ENCODE measurements around the gene SHMT1.
"Not testable (repeated sequence)": the region's sequence is repeated elsewhere in the genome, so short reads cannot be mapped to it uniquely, and the experiment has no call there.

SHMT1 gene

DNA sequence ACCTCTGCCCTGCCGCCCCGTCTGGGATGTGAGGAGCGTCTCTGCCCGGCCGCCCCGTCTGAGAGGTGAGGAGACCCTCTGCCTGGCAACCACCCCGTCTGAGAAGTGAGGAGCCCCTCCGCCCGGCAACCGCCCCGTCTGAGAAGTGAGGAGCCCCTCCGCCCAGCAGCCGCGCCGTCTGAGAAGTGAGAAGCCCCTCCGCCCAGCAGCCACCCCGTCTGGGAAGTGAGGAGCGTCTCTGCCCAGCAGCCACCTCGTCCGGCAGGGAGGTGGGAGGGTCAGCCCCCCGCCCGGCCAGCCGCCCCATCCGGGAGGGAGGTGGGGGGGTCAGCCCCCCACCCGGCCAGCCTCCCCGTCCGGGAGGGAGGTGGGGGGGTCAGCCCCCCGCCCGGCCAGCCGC is 65.3 kb downstream of the SHMT1 start:
- in situ Hi-C loops (cut with MboI; ENCODE audit: low sequenced_read_pairs) = not testable (repeated sequence)

DNA sequence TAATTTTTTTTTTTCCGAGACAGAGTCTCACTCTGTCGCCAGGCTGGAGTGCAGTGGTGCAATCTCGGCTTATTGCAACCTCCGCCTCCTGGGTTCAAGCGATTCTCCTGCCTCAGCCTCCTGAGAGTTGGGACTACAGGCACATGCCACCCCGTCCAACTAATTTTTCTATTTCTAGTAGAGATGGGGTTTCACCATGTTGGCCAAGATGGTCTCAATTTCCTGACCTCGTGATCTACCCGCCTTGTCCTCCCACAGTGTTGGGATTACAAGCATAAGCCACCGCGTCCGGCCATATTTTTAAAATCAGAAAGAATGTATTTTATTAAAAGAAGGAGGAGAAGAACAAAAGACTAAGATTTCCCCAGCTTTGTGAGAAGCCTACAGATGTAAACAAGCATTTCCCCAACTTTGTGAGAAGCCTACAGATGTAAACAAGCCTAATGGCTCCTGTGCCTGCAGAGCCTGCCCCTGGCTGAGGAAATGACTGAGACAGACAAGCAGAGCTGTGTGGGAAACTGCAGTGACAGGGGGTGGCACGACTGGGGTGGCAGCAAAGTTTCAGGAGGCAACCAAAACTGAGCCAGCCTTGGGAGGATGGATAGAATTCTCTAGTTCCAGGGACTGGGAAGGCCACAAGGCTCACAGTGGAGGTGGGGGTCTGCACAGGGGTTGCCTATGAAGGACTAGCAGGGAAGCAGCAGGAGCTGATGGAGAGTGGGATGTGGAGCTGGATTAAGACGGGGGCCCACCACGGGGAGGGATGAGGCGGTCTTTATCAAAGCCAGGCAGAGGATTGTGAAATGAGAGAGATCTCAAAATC is 71.4 kb downstream of the SHMT1 start:
- in situ Hi-C loops (cut with MboI; ENCODE audit: low sequenced_read_pairs) = no loop called here

DNA sequence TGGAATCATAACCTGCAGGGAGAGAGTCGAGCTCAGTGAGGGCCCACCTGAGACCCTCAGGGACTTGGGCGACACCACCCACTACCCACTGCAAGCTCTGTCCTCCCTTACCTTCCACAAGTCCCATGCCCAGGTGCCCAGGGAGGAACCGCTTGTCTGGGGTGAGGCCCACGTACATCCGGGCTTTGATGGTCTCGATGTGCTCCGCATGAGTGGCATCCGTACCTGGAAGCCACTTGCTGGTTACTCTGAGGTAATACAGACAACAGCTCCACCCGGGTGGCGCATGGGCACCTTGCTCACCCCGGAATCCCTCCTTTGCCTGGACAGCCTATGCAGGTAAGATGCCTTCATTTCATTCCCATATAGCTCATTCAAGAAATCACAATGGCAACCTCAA is 78.1 kb downstream of the SHMT1 start:
- in situ Hi-C loops (cut with MboI; ENCODE audit: low sequenced_read_pairs) = no loop called here

DNA sequence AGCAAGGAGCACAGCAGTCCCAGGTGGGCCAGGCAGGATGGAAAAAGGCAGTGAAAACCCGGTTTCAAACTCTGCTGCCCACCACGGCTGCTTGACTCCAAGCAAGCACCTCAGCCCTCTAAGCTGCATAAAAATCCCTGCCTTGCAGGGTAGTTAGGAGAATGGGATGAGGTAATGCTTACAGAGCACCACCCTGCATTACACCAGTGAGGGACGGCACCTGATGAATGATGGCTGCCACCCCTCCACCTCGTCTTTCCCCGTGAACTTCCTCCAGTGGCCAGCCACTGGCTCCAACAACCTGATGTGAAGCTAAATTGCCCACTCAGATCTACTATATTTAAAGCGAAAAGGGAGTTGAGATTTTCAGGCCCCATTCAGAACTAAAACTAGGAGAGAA is 81.6 kb downstream of the SHMT1 start:
- in situ Hi-C loops (cut with MboI; ENCODE audit: low sequenced_read_pairs) = no loop called here

DNA sequence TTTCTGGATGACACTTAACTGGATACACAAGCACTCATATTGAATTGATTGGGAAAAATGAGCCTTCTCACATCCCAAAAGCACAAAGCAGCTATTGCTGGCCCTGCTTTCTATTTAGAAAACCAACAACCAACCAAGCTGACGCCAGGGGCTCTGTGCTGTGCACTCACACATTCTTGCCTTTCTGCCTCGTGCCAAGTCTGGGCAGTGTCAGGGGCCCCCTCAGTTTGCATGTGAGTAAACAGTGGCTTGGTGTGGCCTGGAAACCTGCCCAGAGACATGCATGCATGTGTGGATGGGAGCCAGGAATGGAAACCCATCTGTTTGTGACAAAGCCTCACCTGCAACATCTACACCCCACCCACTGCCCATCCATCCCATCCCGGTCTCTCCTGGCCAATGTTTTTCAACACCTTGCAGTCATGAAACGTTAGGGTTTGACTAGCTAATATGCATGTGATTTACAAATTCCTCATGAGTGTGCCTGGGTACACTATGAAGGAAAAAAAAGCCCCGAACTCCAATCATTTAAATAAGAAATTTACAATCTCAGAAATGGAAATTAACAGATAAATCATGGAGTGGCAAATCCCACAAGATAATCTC is 82.5 kb downstream of the SHMT1 start:
- in situ Hi-C loops (cut with MboI; ENCODE audit: low sequenced_read_pairs) = no loop called here

DNA sequence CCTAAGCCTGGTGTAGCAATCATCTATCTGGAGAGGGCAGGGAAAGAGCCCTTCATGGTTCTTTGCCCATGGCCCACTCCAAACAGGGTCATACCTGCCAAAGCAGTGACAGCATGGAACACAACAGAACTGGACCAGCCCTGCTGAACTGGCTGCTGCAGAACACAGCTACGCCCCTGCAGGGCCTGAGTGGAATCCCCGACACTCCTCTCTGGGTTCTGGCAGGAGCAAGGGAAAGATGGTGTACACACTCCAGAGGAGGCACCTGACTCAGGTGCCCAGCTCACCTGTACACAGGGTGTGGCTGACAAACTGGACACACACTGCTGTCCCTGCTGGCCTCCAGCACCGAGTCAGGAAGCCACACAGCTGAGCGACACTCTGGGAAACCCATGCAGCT is 83.1 kb downstream of the SHMT1 start:
- in situ Hi-C loops (cut with MboI; ENCODE audit: low sequenced_read_pairs) = no loop called here

DNA sequence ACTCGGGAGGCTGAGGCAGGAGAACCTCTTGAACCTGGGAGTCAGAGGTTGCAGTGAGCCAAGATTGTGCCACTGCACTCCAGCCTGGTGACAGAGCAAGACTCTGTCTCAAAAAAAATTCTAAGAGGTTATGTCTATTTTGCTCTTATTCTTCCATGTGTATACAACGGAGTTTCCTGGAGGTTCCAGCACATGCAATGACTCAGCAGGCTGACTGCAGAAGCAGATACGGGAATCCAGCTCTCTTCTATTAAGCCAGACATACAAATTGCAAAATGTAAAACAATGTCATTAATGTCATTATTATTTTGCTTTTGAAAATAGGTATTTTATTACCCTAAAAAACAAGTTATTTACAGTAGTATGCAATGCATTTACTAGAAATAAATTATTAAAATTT is 84.5 kb downstream of the SHMT1 start:
- in situ Hi-C loops (cut with MboI; ENCODE audit: low sequenced_read_pairs) = no loop called here

Data from HL-60/S4 (cell line).